Liver (tissue), 9 donors: ENCODE measurements around the gene TUBA1C. TPM values are rescaled to one million over a fixed set of nuclear protein-coding genes. Genes with fewer than 3 reads are reported as not detected.
A peak's percentile ranks its signal among the peaks of the same experiment; 100 is the strongest.

Source experiments
- DNase-seq: peaks from one replicate; pipeline ENCODE4 v3.0.0-alpha.2; 2017; ENCODE audit warnings: low spot score
- H3K27ac ChIP-seq, 2 donors: one replicate each; pipeline ENCODE4 v1.7.0; 2013; ENCODE audit warnings: inconsistent platforms in 2 of 2, low read length in 2 of 2, control low read depth in 1 of 2, low read depth in 1 of 2, mild to moderate bottlenecking in 1 of 2
- H3K27me3 ChIP-seq, 4 donors: one replicate each; pipeline versions ENCODE4 v1.6.1 to v1.7.0; 2013; ENCODE audit warnings: low read length in 3 of 4, inconsistent platforms in 1 of 4, mild to moderate bottlenecking in 1 of 4, moderate library complexity in 1 of 4; ENCODE audit not compliant: control insufficient read depth in 4 of 4, insufficient read depth in 4 of 4
- H3K36me3 ChIP-seq, 4 donors: one replicate each; pipeline versions ENCODE4 v1.6.1 to v1.7.0; 2013; ENCODE audit warnings: low read length in 3 of 4, mild to moderate bottlenecking in 3 of 4, low read depth in 1 of 4, moderate library complexity in 1 of 4; ENCODE audit not compliant: control insufficient read depth in 4 of 4, insufficient read depth in 3 of 4
- H3K4me1 ChIP-seq, 4 donors: one replicate each; pipeline versions ENCODE4 v1.6.1 to v1.7.0; 2013; ENCODE audit warnings: low read length in 3 of 4, mild to moderate bottlenecking in 3 of 4, moderate library complexity in 1 of 4; ENCODE audit not compliant: control insufficient read depth in 4 of 4, insufficient read depth in 4 of 4
- H3K4me3 ChIP-seq, 3 donors: one replicate each; pipeline versions ENCODE4 v1.6.1 to v1.7.0; 2013; ENCODE audit warnings: low read length in 3 of 3, control low read depth in 1 of 3, low read depth in 1 of 3, mild to moderate bottlenecking in 1 of 3
- H3K9ac ChIP-seq, 2 donors: one replicate each; pipeline ENCODE4 v1.7.0; 2013; ENCODE audit warnings: low read length in 2 of 2, mild to moderate bottlenecking in 2 of 2, moderate library complexity in 2 of 2, control low read depth in 1 of 2, low read depth in 1 of 2
- H3K9me3 ChIP-seq, 4 donors: one replicate each; pipeline versions ENCODE4 v1.6.1 to v1.7.0; 2013; ENCODE audit warnings: low read length in 3 of 4; ENCODE audit not compliant: control insufficient read depth in 4 of 4
- ATF3 ChIP-seq: IDR thresholded peaks from 2 replicates; pipeline ENCODE4 v1.6.1; 2016; ENCODE audit warnings: antibody characterized with exemption
- CTCF ChIP-seq: fragments of 150-350 bp; IDR thresholded peaks from 2 replicates; pipeline ENCODE4 v1.5.1; 2017; ENCODE audit warnings: improper control_type of control experiment, low read depth, low read length; ENCODE audit not compliant: missing input control
- EGR1 ChIP-seq, 2 donors: IDR thresholded peaks; 2 replicates each; pipeline ENCODE4 v1.6.1; 2016 to 2018; ENCODE audit warnings: antibody characterized with exemption in 2 of 2, low read depth in 2 of 2
- FOXA1 ChIP-seq: IDR thresholded peaks from 2 replicates; pipeline ENCODE4 v1.6.1; 2016; ENCODE audit warnings: antibody characterized with exemption
- FOXA2 ChIP-seq: IDR thresholded peaks from 2 replicates; pipeline ENCODE4 v1.6.1; 2016; ENCODE audit warnings: antibody characterized with exemption
- GABPA ChIP-seq, 2 donors: IDR thresholded peaks in 1 of 2; conservative IDR thresholded peaks in 1 of 2; 2 replicates each; pipeline ENCODE4 v1.6.1; 2016; ENCODE audit warnings: antibody characterized with exemption in 2 of 2, mild to moderate bottlenecking in 1 of 2, moderate library complexity in 1 of 2
- HNF4A ChIP-seq, 2 donors: conservative IDR thresholded peaks; 2 replicates each; pipeline ENCODE4 v1.6.1; 2016; ENCODE audit warnings: antibody characterized with exemption in 2 of 2, mild to moderate bottlenecking in 2 of 2
- HNF4G ChIP-seq: IDR thresholded peaks from 2 replicates; pipeline ENCODE4 v1.6.1; 2016; ENCODE audit warnings: antibody characterized with exemption
- JUND ChIP-seq, 2 donors: IDR thresholded peaks; 2 replicates each; pipeline ENCODE4 v1.6.1; 2016; ENCODE audit warnings: antibody characterized with exemption in 2 of 2
- MAX ChIP-seq: IDR thresholded peaks from 2 replicates; pipeline ENCODE4 v1.6.1; 2016; ENCODE audit warnings: antibody characterized with exemption
- NR2F2 ChIP-seq: IDR thresholded peaks from 2 replicates; pipeline ENCODE4 v1.6.1; 2016; ENCODE audit warnings: antibody characterized with exemption
- RAD21 ChIP-seq, 2 donors: IDR thresholded peaks; 2 replicates each; pipeline ENCODE4 v1.6.1; 2016; ENCODE audit warnings: antibody characterized with exemption in 2 of 2, mild to moderate bottlenecking in 2 of 2
- REST ChIP-seq: IDR thresholded peaks from 2 replicates; pipeline ENCODE4 v1.6.1; 2016; ENCODE audit warnings: antibody characterized with exemption, mild to moderate bottlenecking
- RXRA ChIP-seq, 2 donors: IDR thresholded peaks; 2 replicates each; pipeline ENCODE4 v1.6.1; 2017 to 2018; ENCODE audit warnings: antibody characterized with exemption in 2 of 2, mild to moderate bottlenecking in 1 of 2
- SP1 ChIP-seq: IDR thresholded peaks from 2 replicates; pipeline ENCODE4 v1.6.1; 2018; ENCODE audit warnings: antibody characterized with exemption, mild to moderate bottlenecking
- TAF1 ChIP-seq: conservative IDR thresholded peaks from 2 replicates; pipeline ENCODE4 v1.6.1; 2016; ENCODE audit warnings: antibody characterized with exemption, mild to moderate bottlenecking
- YY1 ChIP-seq: IDR thresholded peaks from 2 replicates; pipeline ENCODE4 v1.6.1; 2016; ENCODE audit warnings: antibody characterized with exemption, mild to moderate bottlenecking
- ZBTB33 ChIP-seq: IDR thresholded peaks from 2 replicates; pipeline ENCODE4 v1.6.1; 2016; ENCODE audit warnings: antibody characterized with exemption
- WGBS: extraction: QIAGEN DNeasy Blood & Tissue Kit; methylation state at CpG from one replicate; pipeline ENCODE4 v1.1.7; 2013; 5-methylcytosine and 5-hydroxymethylcytosine counted together
- polyA plus RNA-seq, 2 donors: library from polyadenylated mRNA; stranded (reverse) in 1 of 2; unstranded in 1 of 2; fragments of 200-250 nt in 1 of 2; fragments of >200 nt in 1 of 2; fragmentation: Nextera tagmentation in 1 of 2; extraction: Ambion mirVana in 1 of 2; gene quantifications; one replicate each; pipeline versions ENCODE4 v1.2.1 to v1.2.3, GENCODE V29; 2013 to 2015
- total RNA-seq, 2 donors: library from RNA; depleted of rRNA; stranded (reverse); fragments of >200 nt; gene quantifications; one replicate each; pipeline ENCODE4 v1.2.3, GENCODE V29; 2014
- donor health status: healthy.
- donor health status: healthy.
- donor health status: healthy.
- donor health status: healthy.
- donor health status: healthy.

Gene TUBA1C
- total RNA-seq (100 to 1,000 TPM; 102 to 103 TPM), polyA plus RNA-seq (100 to 1,000 TPM in 1 of 2 donors, 10 to 100 TPM in 1; 54.6 to 162 TPM)

- DNase-seq, result peak; percentile 92
- Histone ChIP-seq H3K4me1 (peaks cover 0 to 27% (median 11%) of the 10 kb centered on the region in 4 donors), H3K27me3 (no peaks in the 10 kb centered on the region), H3K27ac (peak within 1 kb of the TSS; percentile 99 to 100), H3K9me3 (no peaks in the 10 kb centered on the region), H3K36me3 (peaks cover 3 to 8% (median 6%) of the 10 kb centered on the region in 4 donors), H3K4me3 (peak within 1 kb of the TSS; percentile 64 to 91 (median 76)), H3K9ac (peak within 1 kb of the TSS; percentile 95)
- WGBS, result under 1% methylated on average over 61 of the region's 61 CpGs
- TF ChIP-seq SP1 (peak; percentile 56), GABPA (IDR thresholded peaks at IDR 0.05 in 1 of 2, conservative IDR thresholded peaks at IDR 0.05 in 1 of 2) (peak in 1 of 2 donors; percentile 49), FOXA1 (no peak), RXRA (IDR thresholded peaks at IDR 0.05) (peak in 1 of 2 donors; percentile 52), ATF3 (peak; percentile 55), ZBTB33 (peak; percentile 21), TAF1 (peak; percentile 97), NR2F2 (peak; percentile 28), CTCF (no peak), YY1 (peak; percentile 83), HNF4A (conservative IDR thresholded peaks at IDR 0.05) (peak; percentile 5 to 51), HNF4G (no peak), RAD21 (IDR thresholded peaks at IDR 0.05) (no peak), JUND (IDR thresholded peaks at IDR 0.05) (peak; percentile 82 to 85), REST (peak; percentile 95), EGR1 (IDR thresholded peaks at IDR 0.05; ENCODE audit: low read depth in 2 of 2) (peak in 1 of 2 donors; percentile 8), MAX (peak; percentile 83), FOXA2 (no peak)
Observed at GRCh38 chr12:49264873-49265792, at the start of gene TUBA1C. TSS of gene TUBA1C (plus strand) at chr12:49265082. CDS start at chr12:49265182, 100 bp downstream.
